CMK (cell line): ENCODE data around the gene GPR68.
"Not testable (repeated sequence)": the region's sequence is repeated elsewhere in the genome, so short reads cannot be mapped to it uniquely, and the experiment has no call there.

ENCODE experiments used
- DNase-seq: peaks from one replicate; pipeline ENCODE4 v3.0.0-alpha.2; 2010; ENCODE audit warnings: low read depth

Gene GPR68

GRCh38 chr14:91252871-91253794 is 8.6 kb upstream of the GPR68 start:
- DNase-seq, result no peak

- no peak for DNase-seq
Observed at GRCh38 chr14:91250912-91251311, 6.4 kb upstream of the GPR68 start.

DNA sequence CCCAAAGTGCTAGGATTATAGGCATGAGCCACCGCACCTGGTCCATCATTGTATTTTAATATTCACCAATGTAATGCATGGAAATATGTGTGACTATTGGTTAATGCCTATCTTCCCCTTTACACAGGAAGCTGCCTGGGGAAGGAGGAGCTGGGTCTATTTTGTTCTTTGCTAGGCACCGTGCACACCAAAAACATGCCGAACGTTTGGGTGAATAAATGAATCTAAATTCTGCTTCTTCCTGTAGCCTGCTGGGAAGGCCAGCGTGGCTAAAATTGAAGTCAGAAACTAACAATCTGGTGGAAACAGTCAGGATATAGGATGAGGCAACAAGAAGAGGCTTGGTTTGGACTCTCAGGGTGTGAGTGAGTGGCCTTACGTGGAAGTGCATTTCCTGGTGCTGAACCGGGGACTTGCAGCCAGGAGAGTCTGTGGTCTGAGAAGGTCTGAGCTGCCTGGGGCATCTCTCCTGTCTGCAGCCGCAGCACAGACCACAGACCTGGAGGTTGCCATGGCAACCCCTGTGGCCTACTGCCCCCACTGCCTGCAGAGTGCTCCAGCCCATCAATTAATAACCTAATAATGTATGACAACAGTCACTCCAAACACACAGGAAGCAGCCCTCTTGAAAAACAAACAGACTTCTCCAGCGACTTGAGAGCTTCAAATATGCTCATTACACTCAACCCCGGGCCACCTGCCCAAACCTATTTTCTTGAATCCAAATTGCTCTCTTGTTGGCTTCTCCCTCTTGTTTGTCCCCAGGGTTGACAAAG is 5.5 kb upstream of the GPR68 start:
- peak; percentile 74 for DNase-seq

- DNase-seq, result no peak
Observed at GRCh38 chr14:91246051-91246852, 1.7 kb upstream of the GPR68 start.

DNA sequence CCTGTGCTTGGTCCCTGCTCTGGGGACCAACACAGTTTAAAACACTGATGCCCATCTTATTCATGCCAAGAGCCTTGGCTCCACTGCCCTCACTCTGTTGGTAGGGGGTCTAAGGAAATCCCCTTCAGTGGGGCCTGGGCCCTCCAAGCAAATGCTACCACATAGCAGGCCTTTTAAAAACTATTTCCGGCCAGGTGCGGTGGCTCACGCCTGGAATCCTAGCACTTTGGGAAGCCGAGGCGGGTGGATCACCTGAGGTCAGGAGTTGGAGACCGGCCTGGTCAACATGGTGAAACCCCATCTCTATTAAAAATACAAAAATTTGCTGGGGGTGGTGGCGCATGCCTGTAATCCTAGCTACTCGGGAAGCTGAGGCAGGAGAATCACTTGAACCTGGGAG is 1.1 kb upstream of the GPR68 start:
- DNase-seq, result not testable (repeated sequence)

DNA sequence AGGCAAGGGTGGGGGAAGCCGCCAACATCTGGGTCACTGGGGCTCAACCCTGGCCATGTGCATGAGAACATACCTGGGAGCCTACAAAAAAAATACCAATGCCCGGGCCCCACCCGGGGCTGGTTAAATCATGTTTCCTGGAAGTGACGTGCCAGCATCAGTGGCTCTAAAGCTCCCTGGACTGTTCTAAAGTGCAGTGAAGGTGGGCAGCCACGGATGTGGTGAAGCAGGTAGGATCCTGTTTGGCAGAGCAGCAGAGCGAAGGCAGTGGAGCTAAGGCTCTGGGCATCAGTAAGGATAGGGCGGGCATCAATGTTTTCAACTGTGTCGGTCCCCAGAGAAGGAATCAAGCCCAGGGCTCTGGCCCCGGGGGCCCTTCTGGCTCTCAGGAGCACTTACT is 525 bp upstream of the GPR68 start:
- no peak for DNase-seq

GRCh38 chr14:91243074-91243471 is 1.4 kb downstream of the GPR68 start:
- DNase-seq, result no peak

DNA sequence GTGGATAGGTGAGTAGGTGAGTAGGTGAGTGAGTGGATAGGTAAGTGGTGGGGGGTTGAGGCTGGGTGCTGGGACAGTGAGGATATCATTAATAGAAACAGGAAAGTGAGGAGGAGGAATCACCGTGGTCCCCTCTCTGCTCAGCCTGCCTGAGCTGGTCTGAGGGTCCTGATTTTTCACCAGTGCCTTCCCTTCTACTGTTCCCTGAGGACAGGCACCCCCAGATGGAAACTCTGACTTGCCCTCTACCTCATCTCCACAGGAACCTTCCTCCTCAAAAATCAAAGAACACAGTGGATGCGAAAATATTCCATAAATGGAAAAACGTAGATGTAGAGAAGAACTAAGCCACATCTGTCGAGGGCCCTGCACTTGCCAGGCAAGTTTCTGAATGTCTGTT is 1.9 kb downstream of the GPR68 start:
- no peak for DNase-seq

- DNase-seq, result no peak
Observed at GRCh38 chr14:91241863-91242262, 2.6 kb downstream of the GPR68 start.

DNA sequence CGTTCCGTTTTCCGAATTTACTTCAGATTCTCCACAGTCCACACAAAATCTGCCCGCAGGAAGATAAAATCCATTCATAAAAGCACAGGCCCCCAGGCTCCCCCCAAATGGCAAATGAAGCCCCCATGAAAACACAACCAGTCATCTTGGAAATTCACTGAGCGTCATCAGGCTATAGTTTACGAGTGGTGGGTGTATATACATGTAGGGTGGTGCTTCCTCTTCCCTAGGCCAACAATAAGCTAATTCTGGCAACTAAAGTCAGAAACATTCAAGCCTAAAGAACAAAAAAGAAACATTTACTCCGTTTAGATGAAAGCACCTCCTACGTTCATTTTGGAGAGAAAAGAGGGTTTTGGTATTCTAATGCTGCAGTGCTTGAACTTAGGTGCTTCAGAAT is 5.8 kb downstream of the GPR68 start:
- DNase-seq, result no peak

GRCh38 chr14:91238085-91238484 is 6.4 kb downstream of the GPR68 start:
- DNase-seq, result no peak

DNA sequence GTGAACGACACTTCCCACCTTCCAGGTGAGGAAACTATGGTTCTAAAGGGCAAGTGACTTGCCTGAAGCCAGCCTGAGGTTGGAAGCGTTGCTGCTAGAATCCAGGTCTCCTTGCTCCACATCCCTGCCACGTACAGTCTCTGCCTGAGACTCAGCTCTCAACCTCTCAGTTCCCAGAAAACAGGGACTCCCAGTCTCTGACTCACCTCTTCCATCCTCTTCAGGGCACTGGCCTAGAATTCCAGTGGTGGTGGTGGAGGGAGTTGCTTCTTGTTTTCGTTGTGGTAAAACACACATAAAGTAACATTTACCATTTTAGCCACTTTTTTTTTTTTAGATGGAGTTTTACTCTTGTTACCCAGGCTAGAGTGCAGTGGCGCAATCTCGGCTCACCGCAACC is 7.3 kb downstream of the GPR68 start:
- no peak for DNase-seq

- no peak for DNase-seq
Observed at GRCh38 chr14:91235841-91236240, 8.7 kb downstream of the GPR68 start.

- no peak for DNase-seq
Observed at GRCh38 chr14:91234791-91235114, 9.8 kb downstream of the GPR68 start.

GRCh38 chr14:91233936-91234790 is 10.3 kb downstream of the GPR68 start:
- DNase-seq, result no peak

GRCh38 chr14:91232603-91233002 is 11.9 kb downstream of the GPR68 start:
- no peak for DNase-seq

DNA sequence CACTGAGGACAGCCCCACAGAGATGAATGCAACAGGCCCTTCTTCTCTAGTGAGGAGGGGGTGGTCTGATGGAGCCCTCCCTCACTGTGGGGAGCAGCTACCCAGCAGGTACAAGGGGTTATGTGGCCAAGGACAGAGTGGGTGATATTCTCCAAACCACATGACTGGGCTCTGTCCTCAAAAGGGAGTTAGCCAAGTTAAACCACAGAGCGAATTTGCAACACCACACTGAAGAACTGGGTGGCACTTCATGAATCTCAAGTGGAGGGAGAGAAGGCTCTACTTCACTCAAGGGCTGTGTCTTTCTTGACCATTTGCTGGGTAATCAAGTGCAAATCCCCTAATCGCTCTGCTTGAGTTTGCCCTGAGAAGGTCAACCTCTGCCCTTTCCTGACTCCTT is 12.5 kb downstream of the GPR68 start:
- DNase-seq, result no peak

DNA sequence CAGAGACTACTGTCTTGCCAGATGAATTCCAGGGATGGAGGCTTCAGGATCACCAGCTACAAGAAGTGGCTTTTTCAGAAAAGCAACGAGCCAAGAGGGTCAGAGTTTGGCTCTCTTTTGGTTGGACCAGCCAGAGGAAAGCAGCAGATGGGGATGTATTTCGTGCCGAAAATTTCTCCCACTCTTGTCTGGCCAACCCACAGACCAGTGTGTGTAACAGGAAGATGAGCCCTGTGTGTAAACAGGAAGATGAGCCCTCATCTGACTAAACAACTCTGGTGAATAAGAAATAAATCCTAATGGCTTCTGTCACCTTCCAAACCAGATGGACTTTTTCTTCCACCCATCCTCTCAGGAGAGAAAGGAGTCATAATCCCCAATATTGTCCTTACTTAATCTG is 13.1 kb downstream of the GPR68 start:
- DNase-seq, result no peak

DNA sequence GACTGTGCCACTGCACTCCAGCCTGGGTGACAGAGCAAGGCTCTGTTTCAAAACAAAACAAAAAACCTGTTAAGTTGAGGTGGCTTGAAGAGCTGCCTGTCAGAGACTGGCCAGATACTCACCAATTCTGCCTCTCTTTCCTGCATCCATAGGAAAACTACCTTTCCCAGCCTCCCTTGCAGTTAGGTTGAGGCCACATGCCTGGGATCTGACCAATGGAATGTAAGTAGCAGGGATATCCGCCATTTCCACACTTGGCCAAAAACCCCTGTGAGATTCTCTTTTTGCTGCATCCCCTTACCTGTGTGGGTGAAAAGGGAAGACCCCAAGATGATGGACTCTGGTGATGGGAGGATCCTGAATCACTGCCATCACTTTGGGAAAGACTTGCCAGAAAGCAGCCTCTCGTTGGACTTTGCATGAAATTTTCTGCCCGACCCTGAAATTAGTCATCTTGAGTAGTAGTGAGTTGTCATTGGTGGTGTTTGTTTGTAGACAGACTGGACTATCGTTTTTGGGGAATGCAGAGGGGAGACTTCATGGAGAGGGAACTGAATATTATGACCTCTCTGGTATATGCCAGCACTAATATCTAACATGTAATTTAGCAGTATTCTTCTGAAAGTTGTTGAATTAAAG is 14.0 kb downstream of the GPR68 start:
- no peak for DNase-seq

GRCh38 chr14:91229743-91230200 is 14.7 kb downstream of the GPR68 start:
- DNase-seq, result peak; percentile 51

DNA sequence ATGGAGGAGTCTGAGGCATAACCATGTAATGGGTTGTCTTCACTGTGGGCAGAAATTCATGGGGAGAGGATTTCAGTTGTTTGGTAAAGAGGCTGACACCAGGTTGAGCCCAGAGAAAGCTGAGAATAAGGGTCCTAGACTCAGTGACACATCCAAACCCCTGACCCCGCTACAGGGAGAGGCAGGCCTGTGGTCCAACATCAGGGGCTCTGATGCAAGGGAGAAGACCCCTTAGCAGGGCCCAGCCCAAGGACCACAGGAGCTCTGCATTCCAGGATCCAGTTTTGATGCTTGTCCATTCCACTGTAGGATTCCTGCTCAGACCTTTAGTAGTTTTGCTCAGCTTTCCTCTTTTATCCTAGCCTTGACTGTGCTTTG is 15.5 kb downstream of the GPR68 start:
- DNase-seq, result no peak
